Amygdala (tissue), 56 donors: ENCODE results near the gene CERS5.

Source experiments
- DNase-seq, 56 donors: peaks; one replicate each; lab custom pipeline; 2025; lab: John Stamatoyannopoulos, UW

The CERS5 gene

DNA sequence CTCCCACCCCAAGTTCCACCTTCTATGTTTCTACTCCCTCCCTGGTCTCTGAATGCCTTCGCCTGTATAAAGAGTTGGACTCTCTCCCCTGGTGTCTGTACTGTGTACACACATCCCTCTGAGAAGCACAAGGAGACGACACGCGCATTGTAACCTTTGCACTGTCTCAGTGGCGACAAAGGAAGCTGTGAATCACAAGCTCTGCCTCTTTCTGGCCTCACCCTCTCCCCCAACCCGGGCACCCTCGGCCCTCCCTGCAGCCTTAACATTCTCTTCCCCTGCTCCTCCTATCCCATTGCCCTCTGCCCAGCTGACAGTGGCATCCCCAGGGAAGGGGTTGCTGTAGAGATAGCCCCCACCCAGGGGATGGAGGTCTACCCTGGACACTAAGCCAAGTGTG, 84.5 kb downstream of the CERS5 start:
- no peak for DNase-seq

- no peak for DNase-seq
Measured at GRCh38 chr12:50081096-50081808, 85.9 kb downstream of the CERS5 start.

GRCh38 chr12:50079771-50080170, 87.4 kb downstream of the CERS5 start:
- DNase-seq, result no peak
